ENCODE results near the gene RASL12.
"Not testable (repeated sequence)": the region's sequence is repeated elsewhere in the genome, so short reads cannot be mapped to it uniquely, and the experiment has no call there.

The RASL12 gene

GRCh38 chr15:65044724-65045481 is 22.9 kb downstream of the RASL12 start, which contains the start of gene SLC51B:
TSS of gene SLC51B (plus strand) at chr15:65045387. CDS start at chr15:65050005, 4,618 bp downstream.
- no peak for TF ChIP-seq CTCF (IDR thresholded peaks at IDR 0.05; ENCODE audit: low read depth, low read length, missing control alignments)
- DNase-seq (ENCODE audit: low read depth): no peak
- no peak within 1 kb of the TSS for H3K4me3 ChIP-seq (ENCODE audit: low read depth, low read length)

GRCh38 chr15:65044218-65044617 is 23.6 kb downstream of the RASL12 start:
- H3K4me3 ChIP-seq (ENCODE audit: low read depth, low read length); DNase-seq (ENCODE audit: low read depth): not testable (repeated sequence)

- DNase-seq (ENCODE audit: low read depth): no peak
- TF ChIP-seq CTCF (IDR thresholded peaks at IDR 0.05; ENCODE audit: low read depth, low read length, missing control alignments): no peak
Measured at GRCh38 chr15:65042776-65043327, 24.9 kb downstream of the RASL12 start.

GRCh38 chr15:65041787-65042186 is 26.0 kb downstream of the RASL12 start:
- no peak for TF ChIP-seq CTCF (IDR thresholded peaks at IDR 0.05; ENCODE audit: low read depth, low read length, missing control alignments)
- H3K4me3 ChIP-seq (ENCODE audit: low read depth, low read length): no peak overlapping the region
- DNase-seq (ENCODE audit: low read depth): no peak

More at GRCh38 chr15:65042776-65043327, 24.9 kb downstream of the RASL12 start:
- H3K4me3 ChIP-seq (ENCODE audit: low read depth, low read length): no peak overlapping the region

- no peak overlapping the region for H3K4me3 ChIP-seq (ENCODE audit: low read depth, low read length)
- no peak for TF ChIP-seq CTCF (IDR thresholded peaks at IDR 0.05; ENCODE audit: low read depth, low read length, missing control alignments)
- no peak for DNase-seq (ENCODE audit: low read depth)
Measured at GRCh38 chr15:65040461-65040860, 27.3 kb downstream of the RASL12 start.

- H3K4me3 ChIP-seq (ENCODE audit: low read depth, low read length): no peak overlapping the region
- no peak for DNase-seq (ENCODE audit: low read depth)
- no peak for TF ChIP-seq CTCF (IDR thresholded peaks at IDR 0.05; ENCODE audit: low read depth, low read length, missing control alignments)
Measured at GRCh38 chr15:65038836-65039235, 29.0 kb downstream of the RASL12 start.

- DNase-seq (ENCODE audit: low read depth): no peak
- no peak overlapping the region for H3K4me3 ChIP-seq (ENCODE audit: low read depth, low read length)
- no peak for TF ChIP-seq CTCF (IDR thresholded peaks at IDR 0.05; ENCODE audit: low read depth, low read length, missing control alignments)
Measured at GRCh38 chr15:65038428-65038827, 29.4 kb downstream of the RASL12 start.

All from GM12864 (cell line).